D721Med (cell line): ENCODE results near the gene ZRANB2.

Experiments
- DNase-seq: peaks from one replicate; pipeline ENCODE4 v3.0.0; 2011; ENCODE audit warnings: low spot score; ENCODE audit not compliant: insufficient read length
- FAIRE-seq: peaks from 2 replicates; lab custom pipeline; 2011; peaks lifted over from hg19 to GRCh38; lab: Jason Lieb, UNC
- TF ChIP-seq, protein P1 (sequence below): IDR thresholded peaks from 2 replicates; pipeline ENCODE4 v1.5.1; 2012; ENCODE audit warnings: mild to moderate bottlenecking, control low read depth; ENCODE audit not compliant: insufficient read depth; ENCODE audit errors: missing control alignments

The ZRANB2 gene

DNA sequence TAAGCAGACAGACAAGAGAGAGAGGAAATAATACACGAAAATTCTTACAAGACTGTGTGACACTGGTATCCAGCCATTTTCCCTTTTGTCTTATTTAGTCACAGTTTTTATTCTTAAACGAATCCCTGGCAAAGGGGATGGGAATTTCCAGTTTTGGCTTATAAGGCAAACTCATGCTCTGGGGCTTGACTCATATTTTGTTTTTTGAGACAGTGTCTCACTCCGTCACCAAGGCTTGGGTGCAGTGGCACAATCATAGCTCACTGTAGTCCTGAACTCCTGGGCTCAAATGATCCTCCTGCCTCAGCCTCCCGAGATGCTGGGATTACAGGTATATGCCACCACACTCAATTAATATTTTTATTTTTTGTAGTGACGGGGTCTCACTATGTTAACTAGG, 65.1 kb downstream of the ZRANB2 start:
- FAIRE-seq, result no peak

DNA sequence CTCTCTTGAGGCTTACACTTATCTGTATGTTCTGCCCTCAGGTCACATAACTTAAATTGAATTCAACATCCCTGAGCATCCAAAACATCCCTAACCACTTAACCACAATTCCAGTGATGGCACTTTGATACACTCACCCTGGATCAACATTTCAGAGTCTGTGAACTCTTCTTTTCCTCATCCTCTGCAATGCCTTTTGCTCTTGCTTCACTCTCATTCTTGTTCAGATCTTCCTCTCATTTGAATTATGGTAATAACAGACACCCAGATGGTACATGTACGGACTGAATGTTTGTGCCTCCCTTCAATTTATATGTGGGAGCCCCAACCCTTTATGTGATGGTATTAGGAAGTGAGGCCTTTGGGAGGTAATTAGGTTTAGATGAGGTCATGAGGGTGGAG, 66.7 kb downstream of the ZRANB2 start:
- no peak for FAIRE-seq
- DNase-seq, result no peak

More for the DNA sequence above, 65.1 kb downstream of the ZRANB2 start:
- TF ChIP-seq, protein P1, sequence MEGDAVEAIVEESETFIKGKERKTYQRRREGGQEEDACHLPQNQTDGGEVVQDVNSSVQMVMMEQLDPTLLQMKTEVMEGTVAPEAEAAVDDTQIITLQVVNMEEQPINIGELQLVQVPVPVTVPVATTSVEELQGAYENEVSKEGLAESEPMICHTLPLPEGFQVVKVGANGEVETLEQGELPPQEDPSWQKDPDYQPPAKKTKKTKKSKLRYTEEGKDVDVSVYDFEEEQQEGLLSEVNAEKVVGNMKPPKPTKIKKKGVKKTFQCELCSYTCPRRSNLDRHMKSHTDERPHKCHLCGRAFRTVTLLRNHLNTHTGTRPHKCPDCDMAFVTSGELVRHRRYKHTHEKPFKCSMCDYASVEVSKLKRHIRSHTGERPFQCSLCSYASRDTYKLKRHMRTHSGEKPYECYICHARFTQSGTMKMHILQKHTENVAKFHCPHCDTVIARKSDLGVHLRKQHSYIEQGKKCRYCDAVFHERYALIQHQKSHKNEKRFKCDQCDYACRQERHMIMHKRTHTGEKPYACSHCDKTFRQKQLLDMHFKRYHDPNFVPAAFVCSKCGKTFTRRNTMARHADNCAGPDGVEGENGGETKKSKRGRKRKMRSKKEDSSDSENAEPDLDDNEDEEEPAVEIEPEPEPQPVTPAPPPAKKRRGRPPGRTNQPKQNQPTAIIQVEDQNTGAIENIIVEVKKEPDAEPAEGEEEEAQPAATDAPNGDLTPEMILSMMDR, result no peak
- DNase-seq, result no peak

More for the DNA sequence above, 66.7 kb downstream of the ZRANB2 start:
- TF ChIP-seq, protein P1, result no peak
